Coronary artery (tissue), 2 donors: ENCODE results near the gene MADCAM1.

Experiments
- DNase-seq: peaks from one replicate; pipeline ENCODE4 v3.0.0-alpha.2; 2017; ENCODE audit warnings: low spot score
- H3K27ac ChIP-seq, 2 donors: fragments of 200-600 bp; sonication (generic); one replicate each; pipeline ENCODE4 v1.5.1; 2016 to 2019
- H3K4me3 ChIP-seq: fragments of 200-600 bp; sonication (generic); 2 replicates; pipeline ENCODE4 v1.5.1; 2016; ENCODE audit warnings: mild to moderate bottlenecking, moderate library complexity
- CTCF ChIP-seq: fragments of 200-600 bp; sonication (generic); IDR thresholded peaks from one replicate; pipeline ENCODE4 v1.5.1; 2019; ENCODE audit warnings: antibody characterized with exemption

The MADCAM1 gene

GRCh38 chr19:536031-536880 lies 40.0 kb downstream of the MADCAM1 start:
- no peak for DNase-seq
- H3K27ac ChIP-seq = no peak overlapping the region
- TF ChIP-seq CTCF = no peak
- H3K4me3 ChIP-seq = no peak overlapping the region

- TF ChIP-seq CTCF = no peak
- no peak for DNase-seq
- Histone ChIP-seq H3K4me3 (no peak overlapping the region), H3K27ac (no peak overlapping the region)
Observed at GRCh38 chr19:536881-537404, 40.7 kb downstream of the MADCAM1 start.

- no peak for TF ChIP-seq CTCF
- DNase-seq = no peak
- Histone ChIP-seq H3K27ac (no peak overlapping the region), H3K4me3 (no peak overlapping the region)
Observed at GRCh38 chr19:538641-539428, 42.5 kb downstream of the MADCAM1 start.

GRCh38 chr19:539429-540030 lies 43.2 kb downstream of the MADCAM1 start:
- Histone ChIP-seq H3K27ac (no peak overlapping the region), H3K4me3 (no peak overlapping the region)
- DNase-seq = no peak
- no peak for TF ChIP-seq CTCF

GRCh38 chr19:540867-541637 lies 44.8 kb downstream of the MADCAM1 start:
- no peak for TF ChIP-seq CTCF
- DNase-seq = no peak
- H3K27ac ChIP-seq = no peak overlapping the region
- H3K4me3 ChIP-seq = no peak overlapping the region

GRCh38 chr19:541699-542098 lies 45.4 kb downstream of the MADCAM1 start:
- no peak for TF ChIP-seq CTCF
- DNase-seq = no peak
- no peak overlapping the region for H3K27ac ChIP-seq
- H3K4me3 ChIP-seq = no peak overlapping the region
